Measurements from ENCODE around the gene KIF6.

The KIF6 gene

GRCh38 chr6:39466631-39467030 is 258.6 kb downstream of the KIF6 start:
- no peaks in the 10 kb centered on the region for H3K36me3 ChIP-seq (ENCODE audit: control insufficient read depth in 2 of 2, insufficient read depth in 1 of 2, low read length in 2 of 2)
- peaks cover 3% of the 10 kb centered on the region; the same call in 1 of the 2 replicates for H3K4me1 ChIP-seq (ENCODE audit: control insufficient read depth, insufficient read depth, low read length)
- POLR2A ChIA-PET = no interaction called here
- CTCF ChIA-PET = interaction anchor here (0.6 to 1.6 kb wide), 3 partner anchors 15 to 433 kb away, joined by 3 to 9 read pairs (median 4); no protein-coding TSS in a partner anchor
- H3K27ac ChIP-seq (ENCODE audit: extremely low read depth, low read depth, low read length) = no peak overlapping the region
- no peak overlapping the region for H3K4me3 ChIP-seq (ENCODE audit: low read depth, low read length)
- TF ChIP-seq GLI4 (tag by site-specific recombination; IDR thresholded peaks at IDR 0.05) (no peak), ZNF518A (tag by site-specific recombination; conservative IDR thresholded peaks at IDR 0.05; ENCODE audit: low read depth) (0 out of 2 replicates have a peak, but pooled peaks have one; percentile 15), ZNF335 (tag by site-specific recombination; conservative IDR thresholded peaks at IDR 0.05) (peak; percentile 45; the same call in 1 of the 2 replicates)
- H3K9me3 ChIP-seq (ENCODE audit: control insufficient read depth, insufficient read depth, low read depth, low read length) = no peaks in the 10 kb centered on the region; the same call in 1 of the 2 replicates

- peaks cover 3% of the 10 kb centered on the region; the same call in 1 of the 2 replicates for H3K4me1 ChIP-seq (ENCODE audit: control insufficient read depth, insufficient read depth, low read length)
- ChIA-PET POLR2A (no interaction called here), CTCF (interaction anchor here (0.7 to 1.1 kb wide), 2 partner anchors 12 to 76 kb away, joined by 4 read pairs; no protein-coding TSS in a partner anchor)
- H3K9me3 ChIP-seq (ENCODE audit: control insufficient read depth, insufficient read depth, low read depth, low read length) = no peaks in the 10 kb centered on the region; the same call in 1 of the 2 replicates
- H3K36me3 ChIP-seq (ENCODE audit: control insufficient read depth in 2 of 2, insufficient read depth in 1 of 2, low read length in 2 of 2) = no peaks in the 10 kb centered on the region
- no peak overlapping the region for H3K27ac ChIP-seq (ENCODE audit: extremely low read depth, low read depth, low read length)
- TF ChIP-seq ZNF221 (tag by site-specific recombination; IDR thresholded peaks at IDR 0.05; ENCODE audit: borderline replicate concordance) = no peak
- no peak for TF ChIP-seq ZNF239 (tag by site-specific recombination; IDR thresholded peaks at IDR 0.05)
- no peak for TF ChIP-seq ZNF792 (tag by site-specific recombination; IDR thresholded peaks at IDR 0.05)
- TF ChIP-seq PATZ1 (tag by site-specific recombination; IDR thresholded peaks at IDR 0.05) = no peak
- TF ChIP-seq ZNF416 (tag by site-specific recombination; IDR thresholded peaks at IDR 0.05) = no peak
- TF ChIP-seq ZNF366 (tag by site-specific recombination; conservative IDR thresholded peaks at IDR 0.05) = no peak
- no peak for TF ChIP-seq SCRT1 (tag by site-specific recombination; IDR thresholded peaks at IDR 0.05; ENCODE audit: borderline replicate concordance)
- TF ChIP-seq ZNF202 (tag by site-specific recombination; IDR thresholded peaks at IDR 0.05; ENCODE audit: borderline replicate concordance) = no peak
- TF ChIP-seq ZNF513 (tag by site-specific recombination; IDR thresholded peaks at IDR 0.05) = no peak
- H3K4me3 ChIP-seq (ENCODE audit: low read depth, low read length) = no peak overlapping the region
Observed at GRCh38 chr6:39465539-39465938, 259.7 kb downstream of the KIF6 start.

GRCh38 chr6:39464067-39464466 is 261.1 kb downstream of the KIF6 start:
- Histone ChIP-seq H3K4me1 (ENCODE audit: control insufficient read depth, insufficient read depth, low read length) (peaks cover 3% of the 10 kb centered on the region; the same call in 1 of the 2 replicates), H3K9me3 (ENCODE audit: control insufficient read depth, insufficient read depth, low read depth, low read length) (no peaks in the 10 kb centered on the region; the same call in 1 of the 2 replicates), H3K36me3 (ENCODE audit: control insufficient read depth in 2 of 2, insufficient read depth in 1 of 2, low read length in 2 of 2) (no peaks in the 10 kb centered on the region), H3K27ac (ENCODE audit: extremely low read depth, low read depth, low read length) (no peak overlapping the region), H3K4me3 (ENCODE audit: low read depth, low read length) (no peak overlapping the region)
- CTCF ChIA-PET = interaction anchor here (1.1 kb wide), 1 partner anchor 12 kb away, joined by 3 read pairs; no protein-coding TSS in a partner anchor
- no peak for TF ChIP-seq ZNF335 (tag by site-specific recombination; conservative IDR thresholded peaks at IDR 0.05)
- TF ChIP-seq ZNF266 (tag by site-specific recombination; IDR thresholded peaks at IDR 0.05; ENCODE audit: low read depth) = no peak
- no peak for TF ChIP-seq ZNF239 (tag by site-specific recombination; IDR thresholded peaks at IDR 0.05)
- no peak for TF ChIP-seq ZNF610 (tag by site-specific recombination; IDR thresholded peaks at IDR 0.05; ENCODE audit: borderline replicate concordance)
- no peak for TF ChIP-seq KLF8 (tag by site-specific recombination; IDR thresholded peaks at IDR 0.05)
- TF ChIP-seq ZNF223 (tag by site-specific recombination; IDR thresholded peaks at IDR 0.05) = no peak
- TF ChIP-seq ZNF785 (tag by site-specific recombination; IDR thresholded peaks at IDR 0.05) = no peak
- POLR2A ChIA-PET = no interaction called here
